HCEC 1CT (cell line): ENCODE results near the gene MERTK.
A peak's percentile ranks its signal among the peaks of the same experiment; 100 is the strongest.
"Not testable (repeated sequence)": the region's sequence is repeated elsewhere in the genome, so short reads cannot be mapped to it uniquely, and the experiment has no call there.

Experiments
- DNase-seq: peaks from one replicate; pipeline ENCODE4 v3.0.0-alpha.2; 2017

Gene MERTK

GRCh38 chr2:112019569-112019982, 121.2 kb downstream of the MERTK start:
- DNase-seq = no peak

- no peak for DNase-seq
Observed at GRCh38 chr2:112020561-112020960, 122.2 kb downstream of the MERTK start.

- DNase-seq = no peak
Observed at GRCh38 chr2:112021290-112021689, 122.9 kb downstream of the MERTK start.

- DNase-seq = peak; percentile 27
Observed at GRCh38 chr2:112021781-112022231, 123.4 kb downstream of the MERTK start.

- DNase-seq = no peak
Observed at GRCh38 chr2:112023707-112024106, 125.3 kb downstream of the MERTK start.

DNA sequence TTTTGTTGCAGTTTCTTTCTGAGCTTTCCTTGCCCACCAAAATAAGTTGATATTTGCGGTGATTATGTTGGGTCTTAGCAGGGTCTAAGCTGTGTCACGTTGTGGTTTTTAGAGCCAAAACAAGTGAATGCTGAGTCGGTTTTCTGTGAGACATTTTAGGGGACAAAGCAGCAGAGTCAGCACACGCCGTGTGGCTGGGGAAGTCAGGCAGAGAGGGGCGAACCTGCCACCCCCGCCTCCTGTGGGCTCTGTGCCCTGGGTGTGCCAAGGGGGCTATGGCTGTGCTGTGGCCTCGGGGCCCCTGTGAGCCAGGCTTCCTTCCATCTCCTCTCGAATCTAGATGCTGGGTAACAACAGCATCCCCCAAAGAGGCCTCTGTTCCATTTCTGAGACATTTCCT, 125.8 kb downstream of the MERTK start:
- no peak for DNase-seq

GRCh38 chr2:112024896-112025491, 126.6 kb downstream of the MERTK start:
- no peak for DNase-seq

- DNase-seq = no peak
Observed at GRCh38 chr2:112026509-112026908, 128.1 kb downstream of the MERTK start.

GRCh38 chr2:112027767-112028166, 129.4 kb downstream of the MERTK start:
- DNase-seq = no peak

- DNase-seq = no peak
Observed at GRCh38 chr2:112029164-112029563, 130.8 kb downstream of the MERTK start.

DNA sequence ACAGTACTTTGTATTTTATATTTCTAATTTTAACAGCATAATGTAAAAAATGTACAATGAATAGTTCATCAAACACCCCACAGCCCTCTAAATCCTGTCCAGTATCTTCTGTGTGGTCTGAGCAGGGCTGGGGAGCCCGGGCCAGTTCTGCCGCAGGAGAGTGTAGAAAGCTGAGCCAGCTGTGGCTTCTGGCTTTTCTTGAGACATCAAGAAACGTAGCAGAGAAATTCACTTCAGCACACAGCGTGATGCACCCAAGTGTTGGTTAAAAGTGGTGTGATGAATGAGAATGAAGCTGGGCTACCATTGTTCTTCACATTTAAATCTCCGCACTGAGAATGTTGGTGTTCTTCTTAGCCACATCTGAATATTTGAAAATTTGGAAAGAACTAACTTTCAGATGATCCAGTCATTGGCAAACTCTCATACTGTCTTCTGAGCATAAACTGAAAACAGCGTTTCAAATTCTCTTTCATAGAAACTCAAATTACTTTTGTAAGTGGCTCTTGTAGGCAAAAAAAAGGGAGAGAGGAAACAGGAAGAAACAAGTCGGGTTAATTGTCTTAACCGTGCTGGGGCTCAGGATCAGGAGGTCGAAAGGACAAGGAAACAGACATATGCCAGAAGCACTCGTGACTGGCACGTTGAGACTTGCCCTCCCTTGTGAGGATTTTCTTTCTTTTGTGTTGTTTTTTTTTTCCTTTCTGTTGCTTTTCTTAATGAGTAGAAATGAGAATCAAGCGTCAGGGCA, 133.2 kb downstream of the MERTK start:
- DNase-seq = no peak

GRCh38 chr2:112032224-112032586, 133.8 kb downstream of the MERTK start:
- peak; percentile 20 for DNase-seq

GRCh38 chr2:112032689-112033465, 134.5 kb downstream of the MERTK start:
- peak; percentile 51 for DNase-seq

GRCh38 chr2:112033600-112033999, 135.2 kb downstream of the MERTK start:
- peak; percentile 14 for DNase-seq

- no peak for DNase-seq
Observed at GRCh38 chr2:112034924-112035323, 136.5 kb downstream of the MERTK start.

- DNase-seq = no peak
Observed at GRCh38 chr2:112035786-112036185, 137.4 kb downstream of the MERTK start.

DNA sequence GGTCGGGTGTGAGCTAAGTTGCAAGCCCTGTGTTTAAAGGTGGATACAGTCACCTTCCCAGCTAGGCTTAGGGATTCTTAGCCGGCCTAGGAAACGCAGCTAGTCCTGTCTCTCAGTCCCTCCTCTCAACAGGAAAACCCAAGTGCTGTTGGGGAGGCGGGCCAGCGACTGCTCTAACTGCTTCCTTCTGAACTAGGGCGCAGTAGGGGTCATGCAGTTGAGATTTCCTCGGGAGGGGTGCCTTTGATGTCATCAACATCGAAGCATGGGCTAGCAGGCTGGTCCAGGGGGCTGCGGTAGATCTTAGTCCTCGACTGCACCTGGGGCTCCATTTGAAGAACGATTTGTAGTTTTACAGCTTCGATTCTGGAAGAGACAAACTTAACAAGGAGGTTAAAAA, 141.1 kb downstream of the MERTK start:
- DNase-seq = not testable (repeated sequence)

DNA sequence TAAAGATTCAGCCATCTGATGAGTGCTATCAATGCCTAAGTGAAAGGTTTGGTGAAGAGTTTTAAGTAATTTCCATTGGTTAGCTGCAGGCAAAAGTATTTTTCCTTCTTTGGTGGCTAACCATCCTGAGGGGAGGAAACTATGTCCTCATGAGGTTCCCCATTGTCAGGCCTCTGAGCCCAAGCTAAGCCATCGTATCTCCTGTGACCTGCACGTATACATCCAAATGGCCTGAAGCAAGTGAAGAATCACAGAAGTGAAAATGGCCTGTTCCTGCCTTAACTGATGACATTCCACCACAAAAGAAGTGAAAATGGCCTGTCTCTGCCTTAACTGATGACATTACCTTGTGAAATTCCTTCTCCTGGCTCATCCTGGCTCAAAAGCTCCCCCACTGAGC, 141.7 kb downstream of the MERTK start:
- DNase-seq = not testable (repeated sequence)

DNA sequence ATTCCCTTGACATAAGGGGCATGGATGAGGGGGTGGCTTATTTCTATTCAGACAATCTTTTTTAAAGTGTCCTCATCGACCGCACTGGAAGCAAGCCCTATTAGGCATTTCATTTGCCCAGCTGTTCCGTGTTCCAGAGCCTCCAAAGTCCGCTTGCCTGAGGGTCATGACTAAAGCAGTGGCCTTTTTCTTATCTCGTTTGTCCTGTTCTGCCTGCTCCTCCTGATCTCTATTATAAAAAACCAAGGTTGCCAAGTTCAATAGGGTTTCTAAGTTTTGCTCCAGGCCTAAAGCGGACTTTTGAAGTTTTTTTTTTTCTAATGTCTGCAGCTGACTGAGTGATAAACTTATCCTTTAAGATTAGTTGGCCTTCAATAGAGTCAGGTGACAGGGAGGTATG, 143.1 kb downstream of the MERTK start:
- not testable (repeated sequence) for DNase-seq

GRCh38 chr2:112045446-112046014, 147.1 kb downstream of the MERTK start:
- no peak for DNase-seq

GRCh38 chr2:112046231-112046630, 147.8 kb downstream of the MERTK start:
- no peak for DNase-seq

- DNase-seq = no peak
Observed at GRCh38 chr2:112047537-112048235, 149.3 kb downstream of the MERTK start.

GRCh38 chr2:112048236-112048592, 149.8 kb downstream of the MERTK start:
- no peak for DNase-seq
